Skeletal muscle cell (primary cell): Measurements from ENCODE around the gene ADRA2B.

Source experiments
- DNase-seq: peaks from one replicate; pipeline ENCODE4 v3.0.0-alpha.2; 2010; ENCODE audit warnings: low read depth
- H3K4me3 ChIP-seq: 2 replicates; pipeline ENCODE4 v1.5.1; 2011; ENCODE audit warnings: low read depth, mild to moderate bottlenecking, control low read depth, low read length, moderate library complexity

Gene ADRA2B

GRCh38 chr2:96138179-96139145, 22.1 kb upstream of the ADRA2B start, which contains the start of gene ASTL:
TSS of gene ASTL (minus strand) at chr2:96138502. CDS start at chr2:96138436, 66 bp downstream.
- H3K4me3 ChIP-seq = no peak within 1 kb of the TSS
- DNase-seq = no peak

GRCh38 chr2:96137321-96138178, 21.2 kb upstream of the ADRA2B start:
- no peak for DNase-seq
- H3K4me3 ChIP-seq = no peak overlapping the region

GRCh38 chr2:96136129-96136720, 19.9 kb upstream of the ADRA2B start:
- no peak overlapping the region for H3K4me3 ChIP-seq
- no peak for DNase-seq

- no peak overlapping the region for H3K4me3 ChIP-seq
- no peak for DNase-seq
Observed at GRCh38 chr2:96135621-96136020, 19.2 kb upstream of the ADRA2B start.

- H3K4me3 ChIP-seq = no peak overlapping the region
- DNase-seq = no peak
Observed at GRCh38 chr2:96135171-96135570, 18.8 kb upstream of the ADRA2B start.

- no peak for DNase-seq
- H3K4me3 ChIP-seq = no peak overlapping the region
Observed at GRCh38 chr2:96134421-96134820, 18.1 kb upstream of the ADRA2B start.

- no peak for DNase-seq
- no peak overlapping the region for H3K4me3 ChIP-seq
Observed at GRCh38 chr2:96131813-96132745, 15.7 kb upstream of the ADRA2B start.

GRCh38 chr2:96131152-96131812, 14.9 kb upstream of the ADRA2B start:
- no peak for DNase-seq
- no peak overlapping the region for H3K4me3 ChIP-seq

- no peak overlapping the region for H3K4me3 ChIP-seq
- no peak for DNase-seq
Observed at GRCh38 chr2:96130483-96130882, 14.1 kb upstream of the ADRA2B start.

- DNase-seq = no peak
- no peak overlapping the region for H3K4me3 ChIP-seq
Observed at GRCh38 chr2:96129528-96130120, 13.3 kb upstream of the ADRA2B start.

- DNase-seq = no peak
- no peak overlapping the region for H3K4me3 ChIP-seq
Observed at GRCh38 chr2:96128456-96128855, 12.1 kb upstream of the ADRA2B start.

GRCh38 chr2:96124406-96125265, 8.3 kb upstream of the ADRA2B start:
- H3K4me3 ChIP-seq = no peak overlapping the region
- DNase-seq = no peak

GRCh38 chr2:96123936-96124335, 7.6 kb upstream of the ADRA2B start:
- H3K4me3 ChIP-seq = no peak overlapping the region
- DNase-seq = no peak

GRCh38 chr2:96123290-96123689, 6.9 kb upstream of the ADRA2B start:
- no peak for DNase-seq
- no peak overlapping the region for H3K4me3 ChIP-seq

GRCh38 chr2:96122391-96122790, 6.0 kb upstream of the ADRA2B start:
- DNase-seq = no peak
- no peak overlapping the region for H3K4me3 ChIP-seq

- H3K4me3 ChIP-seq = no peak overlapping the region
- no peak for DNase-seq
Observed at GRCh38 chr2:96121414-96121813, 5.0 kb upstream of the ADRA2B start.

- H3K4me3 ChIP-seq = no peak overlapping the region
- no peak for DNase-seq
Observed at GRCh38 chr2:96120991-96121390, 4.6 kb upstream of the ADRA2B start.
